ENCODE measurements around the gene AK8.

Gene AK8

DNA sequence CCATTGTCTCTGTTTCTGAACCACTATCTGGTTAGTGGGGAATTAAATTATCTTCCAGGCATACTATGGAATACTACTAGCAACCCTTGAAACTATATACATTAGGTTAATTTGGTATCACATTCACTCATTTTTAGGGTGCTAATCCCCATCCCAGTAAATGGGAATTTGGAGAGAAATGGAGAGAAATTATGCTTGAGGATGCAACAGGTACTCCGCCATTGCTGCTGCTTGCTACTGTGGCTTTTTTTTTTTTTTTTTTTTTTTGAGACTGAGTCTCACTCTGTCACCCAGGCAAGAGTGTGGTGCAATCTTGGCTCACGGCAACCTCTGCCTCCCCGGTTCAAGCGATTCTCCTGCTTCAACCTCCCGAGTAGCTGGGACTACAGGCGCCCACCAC is 66.1 kb downstream of the AK8 start:
- no peak overlapping the region for H3K27ac ChIP-seq
- no peaks in the 10 kb centered on the region for H3K4me1 ChIP-seq
- H3K4me2 ChIP-seq (ENCODE audit: low read length) = no peak overlapping the region
- TF ChIP-seq, protein P1, sequence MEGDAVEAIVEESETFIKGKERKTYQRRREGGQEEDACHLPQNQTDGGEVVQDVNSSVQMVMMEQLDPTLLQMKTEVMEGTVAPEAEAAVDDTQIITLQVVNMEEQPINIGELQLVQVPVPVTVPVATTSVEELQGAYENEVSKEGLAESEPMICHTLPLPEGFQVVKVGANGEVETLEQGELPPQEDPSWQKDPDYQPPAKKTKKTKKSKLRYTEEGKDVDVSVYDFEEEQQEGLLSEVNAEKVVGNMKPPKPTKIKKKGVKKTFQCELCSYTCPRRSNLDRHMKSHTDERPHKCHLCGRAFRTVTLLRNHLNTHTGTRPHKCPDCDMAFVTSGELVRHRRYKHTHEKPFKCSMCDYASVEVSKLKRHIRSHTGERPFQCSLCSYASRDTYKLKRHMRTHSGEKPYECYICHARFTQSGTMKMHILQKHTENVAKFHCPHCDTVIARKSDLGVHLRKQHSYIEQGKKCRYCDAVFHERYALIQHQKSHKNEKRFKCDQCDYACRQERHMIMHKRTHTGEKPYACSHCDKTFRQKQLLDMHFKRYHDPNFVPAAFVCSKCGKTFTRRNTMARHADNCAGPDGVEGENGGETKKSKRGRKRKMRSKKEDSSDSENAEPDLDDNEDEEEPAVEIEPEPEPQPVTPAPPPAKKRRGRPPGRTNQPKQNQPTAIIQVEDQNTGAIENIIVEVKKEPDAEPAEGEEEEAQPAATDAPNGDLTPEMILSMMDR (IDR thresholded peaks at IDR 0.05) = no peak
- no peaks in the 10 kb centered on the region for H3K36me3 ChIP-seq (ENCODE audit: control insufficient read depth, insufficient read depth, low read length)
- no peaks in the 10 kb centered on the region for H3K9me3 ChIP-seq (ENCODE audit: control insufficient read depth, low read length)
- no peaks in the 10 kb centered on the region for H3K27me3 ChIP-seq (ENCODE audit: control insufficient read depth, insufficient read depth, low read length)
- H3K9ac ChIP-seq = no peak overlapping the region
- H3K4me3 ChIP-seq (ENCODE audit: low read depth, low read length) = no peak overlapping the region
- H2AFZ ChIP-seq = no peak overlapping the region
- H3K79me2 ChIP-seq = no peaks in the 10 kb centered on the region

DNA sequence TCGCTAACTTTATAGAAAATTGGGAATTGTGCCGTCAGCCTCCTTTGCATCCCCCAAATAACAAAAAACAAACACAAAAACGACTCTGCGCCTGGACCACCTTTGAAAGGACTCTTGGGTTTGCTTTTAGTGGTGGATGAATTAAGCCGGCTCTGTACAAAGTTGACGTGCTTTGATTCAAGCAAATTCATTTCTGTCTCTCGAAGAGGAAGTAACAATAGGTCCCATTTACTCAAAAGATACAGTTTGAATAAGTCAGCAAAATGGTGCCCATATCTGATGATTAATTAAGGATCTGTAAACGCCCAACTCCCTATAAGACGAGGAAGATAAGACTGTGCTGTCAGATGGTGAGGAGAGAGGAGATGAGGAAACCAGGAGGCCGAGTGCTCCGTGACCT is 67.8 kb downstream of the AK8 start:
- H3K79me2 ChIP-seq = no peaks in the 10 kb centered on the region
- no peaks in the 10 kb centered on the region for H3K27me3 ChIP-seq (ENCODE audit: control insufficient read depth, insufficient read depth, low read length)
- no peaks in the 10 kb centered on the region for H3K4me1 ChIP-seq
- no peak overlapping the region for H3K27ac ChIP-seq
- no peak overlapping the region for H3K9ac ChIP-seq
- H2AFZ ChIP-seq = no peak overlapping the region
- TF ChIP-seq, protein P1 (IDR thresholded peaks at IDR 0.05) = no peak
- H3K9me3 ChIP-seq (ENCODE audit: control insufficient read depth, low read length) = no peaks in the 10 kb centered on the region
- no peak overlapping the region for H3K4me2 ChIP-seq (ENCODE audit: low read length)
- H3K4me3 ChIP-seq (ENCODE audit: low read depth, low read length) = no peak overlapping the region
- no peaks in the 10 kb centered on the region for H3K36me3 ChIP-seq (ENCODE audit: control insufficient read depth, insufficient read depth, low read length)

DNA sequence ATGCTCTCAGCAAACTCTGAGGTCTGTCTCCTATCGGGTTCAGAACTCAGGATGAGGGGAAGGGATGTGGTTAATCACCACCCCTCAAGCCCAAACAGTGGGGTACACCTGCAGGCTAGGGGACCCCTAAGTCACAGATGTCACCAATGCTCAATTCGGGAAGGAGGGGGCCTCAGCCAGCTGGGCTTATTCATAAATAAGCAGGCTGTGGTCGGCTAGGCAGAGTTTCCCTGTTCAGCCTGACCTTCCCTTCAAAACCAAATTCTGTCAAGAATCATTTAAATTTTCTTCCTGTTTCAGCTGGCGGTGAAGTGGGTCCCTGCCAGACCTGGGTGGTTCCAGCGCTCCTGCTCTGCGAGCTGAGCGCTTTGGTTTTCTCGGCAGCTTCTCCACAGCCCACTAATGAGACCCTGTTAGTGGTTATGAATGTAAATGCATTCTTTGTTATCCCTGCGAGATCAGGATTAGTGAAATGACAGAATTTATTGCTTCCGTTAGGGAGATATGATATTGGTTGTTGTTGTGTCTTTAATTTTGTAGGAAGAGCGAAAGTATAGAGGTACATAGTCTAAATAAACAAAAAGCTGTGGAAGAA is 68.3 kb downstream of the AK8 start:
- no peaks in the 10 kb centered on the region for H3K27me3 ChIP-seq (ENCODE audit: control insufficient read depth, insufficient read depth, low read length)

DNA sequence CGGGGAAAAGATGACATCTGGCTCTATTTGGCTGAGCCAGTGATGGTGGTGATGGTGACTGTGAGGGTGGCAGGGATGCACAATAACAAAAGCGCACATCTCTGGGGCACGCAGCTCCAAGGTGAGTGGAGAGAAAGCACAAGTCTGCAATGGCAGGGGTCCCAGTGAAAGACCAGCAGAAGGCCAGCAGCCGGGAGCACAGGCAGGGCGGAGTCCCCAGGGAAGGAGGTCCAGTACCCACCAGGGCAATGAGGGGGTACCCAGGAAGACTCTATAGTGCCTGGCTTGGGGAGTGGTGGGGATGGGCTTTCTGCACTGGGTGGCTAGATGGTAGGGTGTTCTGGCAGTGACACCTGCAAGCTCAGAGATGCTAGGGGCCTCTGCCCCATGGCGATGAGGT is 69.4 kb downstream of the AK8 start:
- no peak overlapping the region for H3K27ac ChIP-seq
- H3K4me2 ChIP-seq (ENCODE audit: low read length) = no peak overlapping the region
- H3K9me3 ChIP-seq (ENCODE audit: control insufficient read depth, low read length) = no peaks in the 10 kb centered on the region
- H3K4me1 ChIP-seq = no peaks in the 10 kb centered on the region
- no peaks in the 10 kb centered on the region for H3K79me2 ChIP-seq
- no peak overlapping the region for H2AFZ ChIP-seq
- no peak overlapping the region for H3K4me3 ChIP-seq (ENCODE audit: low read depth, low read length)
- no peaks in the 10 kb centered on the region for H3K36me3 ChIP-seq (ENCODE audit: control insufficient read depth, insufficient read depth, low read length)
- TF ChIP-seq, protein P1 (IDR thresholded peaks at IDR 0.05) = no peak
- H3K9ac ChIP-seq = no peak overlapping the region
- no peaks in the 10 kb centered on the region for H3K27me3 ChIP-seq (ENCODE audit: control insufficient read depth, insufficient read depth, low read length)

More for the DNA sequence above, 68.3 kb downstream of the AK8 start:
- H3K4me2 ChIP-seq (ENCODE audit: low read length) = no peak overlapping the region
- H3K79me2 ChIP-seq = no peaks in the 10 kb centered on the region
- H3K27ac ChIP-seq = no peak overlapping the region
- no peaks in the 10 kb centered on the region for H3K9me3 ChIP-seq (ENCODE audit: control insufficient read depth, low read length)
- TF ChIP-seq, protein P1 (IDR thresholded peaks at IDR 0.05) = no peak
- no peak overlapping the region for H2AFZ ChIP-seq
- no peak overlapping the region for H3K9ac ChIP-seq
- H3K36me3 ChIP-seq (ENCODE audit: control insufficient read depth, insufficient read depth, low read length) = no peaks in the 10 kb centered on the region
- no peak overlapping the region for H3K4me3 ChIP-seq (ENCODE audit: low read depth, low read length)
- H3K4me1 ChIP-seq = no peaks in the 10 kb centered on the region

DNA sequence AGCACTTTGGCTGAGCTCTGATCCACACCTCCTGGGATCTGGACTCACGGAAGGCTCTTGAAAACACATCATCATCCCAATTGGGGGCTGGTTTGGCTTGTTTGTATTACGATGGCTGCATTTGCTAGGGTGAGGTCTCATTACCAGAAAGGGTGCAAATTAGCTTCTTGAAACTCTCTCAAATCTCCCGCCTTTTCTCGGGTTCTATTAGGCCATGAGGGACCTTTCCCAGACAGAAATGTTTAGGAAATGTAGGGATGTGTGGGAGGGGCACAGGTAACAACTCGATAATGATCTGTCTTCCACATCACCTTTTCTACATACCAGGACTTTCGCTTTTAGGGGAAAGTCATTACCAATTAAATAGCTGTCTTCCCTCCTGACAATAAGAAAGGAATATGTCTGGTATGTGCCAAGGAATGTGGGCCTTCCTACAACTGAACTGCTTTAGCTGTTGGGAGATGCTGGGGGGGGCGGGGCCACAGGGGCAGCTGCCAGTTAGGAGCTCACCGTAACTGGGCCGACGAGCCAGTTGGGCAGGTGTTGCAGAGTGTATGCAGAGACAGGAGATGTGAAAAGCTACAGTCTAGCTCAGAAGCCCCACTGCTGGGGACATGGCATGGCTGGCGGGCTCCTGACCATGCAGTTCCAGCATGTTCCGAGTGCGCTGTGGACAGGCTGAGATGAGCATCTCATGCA is 71.2 kb downstream of the AK8 start:
- TF ChIP-seq, protein P1 (IDR thresholded peaks at IDR 0.05) = no peak
- no peak overlapping the region for H2AFZ ChIP-seq
- no peaks in the 10 kb centered on the region for H3K9me3 ChIP-seq (ENCODE audit: control insufficient read depth, low read length)
- no peak overlapping the region for H3K27ac ChIP-seq
- no peaks in the 10 kb centered on the region for H3K79me2 ChIP-seq
- no peak overlapping the region for H3K9ac ChIP-seq
- H3K4me3 ChIP-seq (ENCODE audit: low read depth, low read length) = no peak overlapping the region
- no peaks in the 10 kb centered on the region for H3K36me3 ChIP-seq (ENCODE audit: control insufficient read depth, insufficient read depth, low read length)
- no peaks in the 10 kb centered on the region for H3K27me3 ChIP-seq (ENCODE audit: control insufficient read depth, insufficient read depth, low read length)
- no peaks in the 10 kb centered on the region for H3K4me1 ChIP-seq
- no peak overlapping the region for H3K4me2 ChIP-seq (ENCODE audit: low read length)

Measured in parathyroid adenoma (tissue), 2 donors.